Activated naive CD4-positive, alpha-beta T cell treated with anti-CD3 and anti-CD28 coated beads, Interleukin-2, amount 50 U/mL, for 72 hours (primary cell): ENCODE data around the gene ARHGAP28. TPM values are rescaled to one million over a fixed set of nuclear protein-coding genes. Genes with fewer than 3 reads are reported as not detected.

Experiments used
- ATAC-seq, 2 donors: fragments of 150-1000 bp; cut with Tn5 transposase; 2 replicates each; pipeline ENCODE4 v1.10.0; 2021; ENCODE audit warnings: mild to moderate bottlenecking in 2 of 2, moderate library complexity in 2 of 2
- DNase-seq, 2 donors: peaks; one replicate each; pipeline ENCODE4 v3.0.0; 2021 to 2022; ENCODE audit warnings: low spot score in 2 of 2
- H3K27ac Mint-ChIP-seq, 2 donors: one replicate each; pipeline ENCODE4 v1.8.0; 2022; ENCODE audit warnings: mild to moderate bottlenecking in 2 of 2, mixed read lengths in 2 of 2
- H3K36me3 Mint-ChIP-seq, 2 donors: one replicate each; pipeline ENCODE4 v1.8.0; 2022; ENCODE audit warnings: mixed read lengths in 2 of 2
- H3K9me3 Mint-ChIP-seq, 2 donors: one replicate each; pipeline ENCODE4 v1.8.0; 2022; ENCODE audit warnings: mixed read lengths in 2 of 2
- total RNA-seq, 2 donors: library from RNA; stranded (reverse); gene quantifications; one replicate each; pipeline ENCODE4 v1.2.3, GENCODE V29; 2022

The ARHGAP28 gene
- total RNA-seq, 2 donors from 2014 or later: not detected

- peaks cover 3 to 4% of the 10 kb centered on the region in 2 donors for H3K9me3 Mint-ChIP-seq
- H3K36me3 Mint-ChIP-seq: no peaks in the 10 kb centered on the region
- ATAC-seq (no peak), DNase-seq (no peak)
- no peak overlapping the region for H3K27ac Mint-ChIP-seq
Measured at GRCh38 chr18:6962571-6963451, 233.3 kb downstream of the ARHGAP28 start.

- ATAC-seq (no peak), DNase-seq (no peak)
- H3K36me3 Mint-ChIP-seq: no peaks in the 10 kb centered on the region
- peaks cover 3 to 4% of the 10 kb centered on the region in 2 donors for H3K9me3 Mint-ChIP-seq
- no peak overlapping the region for H3K27ac Mint-ChIP-seq
Measured at GRCh38 chr18:6963452-6964097, 234.1 kb downstream of the ARHGAP28 start.
